PC-3 (cell line): Measurements from ENCODE around the gene CCL14. TPM values are rescaled to one million over a fixed set of nuclear protein-coding genes. Genes with fewer than 3 reads are reported as not detected.
"Not testable (repeated sequence)": the region's sequence is repeated elsewhere in the genome, so short reads cannot be mapped to it uniquely, and the experiment has no call there.

Experiments used
- ATAC-seq: fragments of 200-7000 bp; cut with Tn5 transposase; 2 replicates; pipeline ENCODE4 v1.9.1; 2020; ENCODE audit warnings: mild to moderate bottlenecking, moderate library complexity
- BruUV-seq: library from RNA; stranded (reverse); fragments of 400-500 nt; replicated peaks from 2 replicates; lab custom pipeline; 2021; lab: Mats Ljungman, UMichigan
- CTCF ChIA-PET: fragments of 300-600 bp; sonication (Branson Sonifier 250); formaldehyde crosslinking; loops from one replicate; lab custom pipeline; 2022; ENCODE audit warnings: antibody characterized with exemption; lab: Charles Lee
- POLR2A ChIA-PET: fragments of 300-600 bp; sonication (Branson Sonifier 250); formaldehyde crosslinking; loops from one replicate; lab custom pipeline; 2022; ENCODE audit warnings: antibody characterized with exemption; ENCODE audit not compliant: unreplicated experiment; lab: Charles Lee
- DNase-seq: peaks from one replicate; pipeline ENCODE4 v3.0.0-alpha.2; 2015
- H2AFZ ChIP-seq: fragments of 300-600 bp; sonication (generic); 2 replicates; pipeline ENCODE4 v1.6.0; 2016; ENCODE audit warnings: antibody characterized with exemption, low read length
- H3F3A ChIP-seq: fragments of 300-600 bp; sonication (generic); one replicate; pipeline ENCODE4 v1.6.0; 2017; ENCODE audit warnings: antibody characterized with exemption, low read length, control low read depth, mild to moderate bottlenecking; ENCODE audit not compliant: unreplicated experiment
- H3K27ac ChIP-seq: fragments of 300-600 bp; sonication (generic); 2 replicates; pipeline ENCODE4 v1.5.1; 2016; ENCODE audit warnings: mild to moderate bottlenecking, low read length
- H3K27me3 ChIP-seq: fragments of 300-600 bp; sonication (generic); 2 replicates; pipeline ENCODE4 v1.6.1; 2016; ENCODE audit warnings: low read length, mixed read lengths
- H3K36me3 ChIP-seq: fragments of 300-600 bp; sonication (generic); 2 replicates; pipeline ENCODE4 v1.6.1; 2016; ENCODE audit warnings: low read depth, mixed run types, low read length, mixed read lengths
- H3K4me1 ChIP-seq: fragments of 300-600 bp; sonication (generic); 2 replicates; pipeline ENCODE4 v1.5.1; 2016; ENCODE audit warnings: low read length; ENCODE audit not compliant: insufficient read depth
- H3K4me2 ChIP-seq: fragments of 300-600 bp; sonication (generic); 2 replicates; pipeline ENCODE4 v1.6.0; 2016; ENCODE audit warnings: low read length
- H3K4me3 ChIP-seq: fragments of 300-600 bp; sonication (generic); 2 replicates; pipeline ENCODE4 v1.5.1; 2016; ENCODE audit warnings: mild to moderate bottlenecking, low read length, mixed read lengths
- H3K79me2 ChIP-seq: fragments of 300-600 bp; sonication (generic); 2 replicates; pipeline ENCODE4 v1.6.1; 2017; ENCODE audit warnings: low read length, mixed read lengths
- H3K9ac ChIP-seq: fragments of 300-600 bp; sonication (generic); 2 replicates; pipeline ENCODE4 v1.6.0; 2016; ENCODE audit warnings: mild to moderate bottlenecking, low read length
- H3K9me2 ChIP-seq: fragments of 300-600 bp; sonication (generic); replicated peaks from 2 replicates; pipeline ENCODE4 v1.6.1; 2016; ENCODE audit warnings: mixed run types, low read length, mixed read lengths
- H3K9me3 ChIP-seq: fragments of 300-600 bp; sonication (generic); 2 replicates; pipeline ENCODE4 v1.6.1; 2016; ENCODE audit warnings: low read length, mixed read lengths
- H4K20me1 ChIP-seq: fragments of 300-600 bp; sonication (generic); 2 replicates; pipeline ENCODE4 v1.6.1; 2016; ENCODE audit warnings: low read length, mixed read lengths
- CTCF ChIP-seq: fragments of 300-600 bp; sonication (generic); conservative IDR thresholded peaks from 2 replicates; pipeline ENCODE4 v1.5.1; 2017; ENCODE audit warnings: antibody characterized with exemption, low read depth, mild to moderate bottlenecking, low read length
- EZH2 ChIP-seq: fragments of 300-600 bp; sonication (generic); IDR thresholded peaks from one replicate; pipeline ENCODE4 v1.6.1; 2017; ENCODE audit warnings: antibody characterized with exemption, mild to moderate bottlenecking, low read length; ENCODE audit not compliant: unreplicated experiment
- EZH2phosphoT487 ChIP-seq: fragments of 300-600 bp; sonication (generic); IDR thresholded peaks from 2 replicates; pipeline ENCODE4 v1.6.1; 2018; ENCODE audit warnings: mild to moderate bottlenecking, antibody characterized with exemption, low read length, borderline replicate concordance
- intact Hi-C: fragments of 100-400 bp; cut with micrococcal nuclease; formaldehyde crosslinking; loops from 2 replicates; pipeline ENCODE4 v1.9.0; 2023
- total RNA-seq: library from RNA; depleted of rRNA; stranded (reverse); fragments of >200 nt; gene quantifications from 2 replicates; pipeline ENCODE4 v1.2.3, GENCODE V29; 2014

Gene CCL14
- total RNA-seq, 1 experiment from 2014 or later: not detected

GRCh38 chr17:35998018-35998545 is 11.6 kb upstream of the CCL14 start:
- Histone ChIP-seq H3F3A (no peaks in the 10 kb centered on the region), H3K4me2 (no peak overlapping the region), H3K36me3 (no peaks in the 10 kb centered on the region), H3K4me3 (no peak overlapping the region), H3K27me3 (peaks cover 4% of the 10 kb centered on the region; the same call in 1 of the 2 replicates), H3K4me1 (no peaks in the 10 kb centered on the region), H4K20me1 (no peaks in the 10 kb centered on the region), H3K27ac (no peak overlapping the region), H2AFZ (no peak overlapping the region), H3K79me2 (no peaks in the 10 kb centered on the region), H3K9ac (no peak overlapping the region), H3K9me2 (no peaks in the 10 kb centered on the region), H3K9me3 (no peaks in the 10 kb centered on the region)
- intact Hi-C loops: no loop called here
- TF ChIP-seq EZH2phosphoT487 (no peak), EZH2 (no peak), CTCF (no peak)
- no peak for ATAC-seq
- no TSS peak for BruUV-seq
- CTCF ChIA-PET: no interaction called here
- POLR2A ChIA-PET: no interaction called here
- DNase-seq: no peak

- DNase-seq, POLR2A ChIA-PET, ATAC-seq: not testable (repeated sequence)
These were observed 8.8 kb upstream of the CCL14 start for GRCh38 chr17:35995346-35995745.

GRCh38 chr17:35991075-35991474 is 4.5 kb upstream of the CCL14 start:
- intact Hi-C loops: no loop called here
- Histone ChIP-seq H3K9me2 (no peaks in the 10 kb centered on the region), H3K9ac (no peak overlapping the region), H3K9me3 (no peaks in the 10 kb centered on the region), H3K4me2 (no peak overlapping the region), H3F3A (no peaks in the 10 kb centered on the region), H3K27me3 (no peaks in the 10 kb centered on the region), H2AFZ (no peak overlapping the region), H3K79me2 (no peaks in the 10 kb centered on the region), H3K36me3 (no peaks in the 10 kb centered on the region), H4K20me1 (no peaks in the 10 kb centered on the region), H3K27ac (no peak overlapping the region), H3K4me1 (no peaks in the 10 kb centered on the region), H3K4me3 (no peak overlapping the region)
- TF ChIP-seq EZH2phosphoT487 (no peak), CTCF (no peak), EZH2 (no peak)
- no TSS peak for BruUV-seq
- ChIA-PET CTCF (no interaction called here), POLR2A (no interaction called here)
- ATAC-seq (no peak), DNase-seq (no peak)

More at GRCh38 chr17:35995346-35995745, 8.8 kb upstream of the CCL14 start:
- H3F3A ChIP-seq, H4K20me1 ChIP-seq, H3K79me2 ChIP-seq, H3K9me2 ChIP-seq, H3K36me3 ChIP-seq, H3K27me3 ChIP-seq, H3K27ac ChIP-seq, intact Hi-C loops, H3K9me3 ChIP-seq, H2AFZ ChIP-seq, H3K4me1 ChIP-seq, CTCF ChIA-PET, BruUV-seq, H3K4me2 ChIP-seq, H3K9ac ChIP-seq, H3K4me3 ChIP-seq: not testable (repeated sequence)
